Lower leg skin (tissue), 4 donors: ENCODE measurements around the gene DUSP15. TPM values are rescaled to one million over a fixed set of nuclear protein-coding genes. Genes with fewer than 3 reads are reported as not detected.
A peak's percentile ranks its signal among the peaks of the same experiment; 100 is the strongest.

Experiments
- DNase-seq, 2 donors: peaks; one replicate each; pipeline ENCODE4 v3.0.0-alpha.2; 2019; ENCODE audit warnings: low spot score in 2 of 2
- H3K4me3 ChIP-seq: fragments of 200-600 bp; sonication (generic); 2 replicates; pipeline ENCODE4 v1.5.1; 2017; ENCODE audit warnings: mild to moderate bottlenecking, low read depth; ENCODE audit not compliant: poor library complexity, severe bottlenecking
- POLR2A ChIP-seq, 2 donors: fragments of 450-650 bp; IDR thresholded peaks; one replicate each; pipeline ENCODE4 v1.6.1; 2016 to 2017; ENCODE audit warnings: antibody characterized with exemption in 2 of 2, mild to moderate bottlenecking in 1 of 2, moderate library complexity in 1 of 2
- WGBS, 2 donors: methylation state at CpG; one replicate each; pipeline ENCODE4 v1.1.5; 2018; 5-methylcytosine and 5-hydroxymethylcytosine counted together
- intact Hi-C: fragments of 100-400 bp; cut with DNase I; formaldehyde crosslinking; loops from one replicate; pipeline ENCODE4 v1.15.0; 2023; ENCODE audit warnings: low total_unique reads
- total RNA-seq, 4 donors: library from RNA; depleted of rRNA; stranded (reverse); fragments of >200 nt; gene quantifications; one replicate each; pipeline ENCODE4 v1.1.0, GENCODE V29; 2016
- TF ChIP-seq, protein P1 (sequence below), 3 donors: fragments of 450-650 bp; IDR thresholded peaks; one replicate each; pipeline ENCODE4 v1.5.1; 2016; ENCODE audit warnings: antibody characterized with exemption in 3 of 3, mild to moderate bottlenecking in 3 of 3, moderate library complexity in 2 of 3

Gene DUSP15
- total RNA-seq, 4 donors from 2014 or later: 1.5 TPM; not detected in 3

DNA sequence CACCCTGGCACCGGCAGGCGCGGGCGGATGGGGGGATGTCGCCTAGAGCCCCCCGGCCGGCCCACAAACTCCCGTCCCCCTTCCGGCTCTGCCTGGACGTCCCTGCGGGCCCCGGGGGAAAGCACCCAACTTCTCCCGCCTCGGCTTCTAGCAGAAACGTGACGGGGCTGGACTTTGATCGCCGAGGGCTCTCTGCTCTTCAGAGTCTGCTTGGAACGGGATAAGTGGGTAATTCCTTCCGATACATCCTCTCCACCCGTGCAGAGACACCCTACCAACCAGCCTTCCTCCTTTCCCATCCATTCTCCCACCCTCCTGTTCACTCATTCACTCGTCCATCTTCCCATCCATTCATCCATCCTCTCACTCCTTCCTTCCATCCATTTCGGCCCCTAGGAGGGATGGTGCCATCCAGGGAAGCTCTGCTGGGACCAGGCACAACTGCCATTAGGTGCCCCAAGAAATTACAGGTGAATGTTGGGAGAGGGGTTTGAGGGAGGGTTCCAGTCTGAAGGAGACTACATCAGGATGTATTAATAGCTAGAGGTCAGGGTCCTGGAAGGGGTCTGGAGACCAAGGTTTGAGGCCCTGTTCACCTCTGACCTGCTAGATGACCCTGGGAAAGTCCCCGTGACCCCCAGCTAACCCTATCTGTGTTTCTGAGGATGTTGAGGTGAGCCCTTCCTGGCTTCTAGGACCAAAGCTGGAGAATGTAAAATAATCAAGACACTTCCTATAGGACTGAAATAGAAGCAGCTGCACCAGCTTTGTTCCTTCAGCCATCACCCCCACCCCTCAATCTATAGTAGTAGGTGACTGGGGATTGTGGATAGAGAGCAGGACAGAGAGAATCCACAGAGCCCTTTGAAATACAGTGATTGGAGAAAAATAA, 645 bp upstream of the DUSP15 start:
- intact Hi-C loops: no loop called here
- 7 to 17% methylated on average over 14 to 24 of the region's 24 CpGs for WGBS, 2 donors
- DNase-seq: no peak
- TF ChIP-seq POLR2A (IDR thresholded peaks at IDR 0.05): no peak
- TF ChIP-seq, protein P1, sequence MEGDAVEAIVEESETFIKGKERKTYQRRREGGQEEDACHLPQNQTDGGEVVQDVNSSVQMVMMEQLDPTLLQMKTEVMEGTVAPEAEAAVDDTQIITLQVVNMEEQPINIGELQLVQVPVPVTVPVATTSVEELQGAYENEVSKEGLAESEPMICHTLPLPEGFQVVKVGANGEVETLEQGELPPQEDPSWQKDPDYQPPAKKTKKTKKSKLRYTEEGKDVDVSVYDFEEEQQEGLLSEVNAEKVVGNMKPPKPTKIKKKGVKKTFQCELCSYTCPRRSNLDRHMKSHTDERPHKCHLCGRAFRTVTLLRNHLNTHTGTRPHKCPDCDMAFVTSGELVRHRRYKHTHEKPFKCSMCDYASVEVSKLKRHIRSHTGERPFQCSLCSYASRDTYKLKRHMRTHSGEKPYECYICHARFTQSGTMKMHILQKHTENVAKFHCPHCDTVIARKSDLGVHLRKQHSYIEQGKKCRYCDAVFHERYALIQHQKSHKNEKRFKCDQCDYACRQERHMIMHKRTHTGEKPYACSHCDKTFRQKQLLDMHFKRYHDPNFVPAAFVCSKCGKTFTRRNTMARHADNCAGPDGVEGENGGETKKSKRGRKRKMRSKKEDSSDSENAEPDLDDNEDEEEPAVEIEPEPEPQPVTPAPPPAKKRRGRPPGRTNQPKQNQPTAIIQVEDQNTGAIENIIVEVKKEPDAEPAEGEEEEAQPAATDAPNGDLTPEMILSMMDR (IDR thresholded peaks at IDR 0.05): no peak
- peak overlapping the region; percentile 47 for H3K4me3 ChIP-seq

DNA sequence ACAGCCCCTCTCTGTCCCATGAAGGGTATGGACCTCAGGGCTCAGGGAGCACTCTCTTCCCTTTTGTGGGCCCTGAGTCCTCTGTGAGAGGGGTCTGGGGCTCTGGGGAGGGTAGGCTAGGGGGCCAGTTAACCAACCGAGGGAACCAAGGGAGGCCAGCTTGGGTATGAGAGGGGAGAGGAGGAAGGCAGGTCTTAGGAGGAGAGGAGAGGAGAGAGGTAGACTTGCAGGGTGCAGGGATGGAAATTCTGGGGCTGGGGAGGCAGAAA, 720 bp downstream of the DUSP15 start:
- DNase-seq: no peak
- no peak overlapping the region for H3K4me3 ChIP-seq
- TF ChIP-seq POLR2A (IDR thresholded peaks at IDR 0.05): no peak
- TF ChIP-seq, protein P1 (IDR thresholded peaks at IDR 0.05): no peak
- 19 to 21% methylated on average over 1 of the region's 1 CpG for WGBS, 2 donors
- intact Hi-C loops: no loop called here

DNA sequence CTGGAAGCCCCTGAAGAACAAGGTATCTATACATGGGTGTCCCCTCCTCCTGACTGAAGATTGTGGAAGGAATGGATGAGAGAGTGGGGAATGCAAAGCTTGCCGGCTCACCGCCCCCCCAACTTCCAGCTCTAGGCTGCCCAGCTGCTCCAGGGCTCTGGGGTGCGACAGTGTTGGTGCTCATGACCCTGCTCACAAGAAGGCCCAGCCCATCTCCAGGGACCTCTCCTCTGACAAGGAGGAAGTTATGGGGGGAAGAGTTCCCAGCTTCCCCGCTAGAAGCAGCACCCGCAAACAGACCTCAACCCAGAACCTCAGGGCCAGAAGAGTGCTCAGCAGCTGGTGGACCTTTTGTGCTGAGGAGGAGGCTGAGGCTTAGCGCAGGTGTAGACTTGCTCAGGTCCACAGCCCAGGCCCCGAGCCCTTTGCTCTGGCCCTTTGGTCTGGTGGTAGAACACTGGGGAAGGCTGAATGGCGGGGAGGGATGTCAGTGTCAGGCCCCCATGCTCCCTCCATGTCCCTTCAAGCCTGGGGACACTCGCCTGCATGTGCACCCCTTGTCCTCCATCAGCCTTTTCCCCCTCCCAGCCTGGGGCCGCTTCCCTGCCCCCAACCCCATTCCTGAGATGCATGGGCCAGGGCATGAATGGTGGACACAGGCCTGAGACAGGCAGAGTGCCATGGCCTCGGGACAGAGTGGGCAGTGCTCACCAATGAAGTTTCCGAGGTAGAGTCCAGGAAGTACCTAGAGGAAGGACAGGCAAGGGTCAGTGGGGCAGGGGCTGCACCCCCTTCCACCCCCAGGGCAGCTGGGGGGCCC, 1.3 kb downstream of the DUSP15 start:
- H3K4me3 ChIP-seq: no peak overlapping the region
- TF ChIP-seq, protein P1 (IDR thresholded peaks at IDR 0.05): no peak
- no peak for TF ChIP-seq POLR2A (IDR thresholded peaks at IDR 0.05)
- 72 to 75% methylated on average over 7 to 12 of the region's 12 CpGs for WGBS, 2 donors
- intact Hi-C loops: no loop called here
- DNase-seq: peak in 1 of 2 donors; percentile 78

DNA sequence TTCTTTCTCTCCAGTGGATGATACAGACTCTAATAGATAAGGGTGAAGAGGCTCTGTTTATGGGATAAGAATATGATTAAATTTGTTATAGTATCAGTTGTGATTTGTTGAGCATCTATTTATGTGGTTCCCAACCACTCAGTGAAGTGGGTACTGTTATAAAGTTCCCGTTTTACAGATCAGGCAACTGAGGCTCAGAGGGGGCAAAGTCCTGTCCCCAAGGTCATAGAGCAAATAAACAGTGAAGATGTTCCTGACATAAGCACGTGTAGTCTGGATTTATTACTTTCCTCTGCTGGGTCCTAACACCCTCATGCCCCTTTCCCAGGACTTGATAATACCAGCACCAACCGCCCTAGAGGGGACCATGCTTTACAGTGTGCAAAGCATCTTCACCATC, 4.1 kb downstream of the DUSP15 start:
- intact Hi-C loops: no loop called here
- H3K4me3 ChIP-seq: no peak overlapping the region
- no peak for TF ChIP-seq POLR2A (IDR thresholded peaks at IDR 0.05)
- TF ChIP-seq, protein P1 (IDR thresholded peaks at IDR 0.05): no peak
- WGBS, 2 donors: 77 to 78% methylated on average over 3 of the region's 3 CpGs
- no peak for DNase-seq

DNA sequence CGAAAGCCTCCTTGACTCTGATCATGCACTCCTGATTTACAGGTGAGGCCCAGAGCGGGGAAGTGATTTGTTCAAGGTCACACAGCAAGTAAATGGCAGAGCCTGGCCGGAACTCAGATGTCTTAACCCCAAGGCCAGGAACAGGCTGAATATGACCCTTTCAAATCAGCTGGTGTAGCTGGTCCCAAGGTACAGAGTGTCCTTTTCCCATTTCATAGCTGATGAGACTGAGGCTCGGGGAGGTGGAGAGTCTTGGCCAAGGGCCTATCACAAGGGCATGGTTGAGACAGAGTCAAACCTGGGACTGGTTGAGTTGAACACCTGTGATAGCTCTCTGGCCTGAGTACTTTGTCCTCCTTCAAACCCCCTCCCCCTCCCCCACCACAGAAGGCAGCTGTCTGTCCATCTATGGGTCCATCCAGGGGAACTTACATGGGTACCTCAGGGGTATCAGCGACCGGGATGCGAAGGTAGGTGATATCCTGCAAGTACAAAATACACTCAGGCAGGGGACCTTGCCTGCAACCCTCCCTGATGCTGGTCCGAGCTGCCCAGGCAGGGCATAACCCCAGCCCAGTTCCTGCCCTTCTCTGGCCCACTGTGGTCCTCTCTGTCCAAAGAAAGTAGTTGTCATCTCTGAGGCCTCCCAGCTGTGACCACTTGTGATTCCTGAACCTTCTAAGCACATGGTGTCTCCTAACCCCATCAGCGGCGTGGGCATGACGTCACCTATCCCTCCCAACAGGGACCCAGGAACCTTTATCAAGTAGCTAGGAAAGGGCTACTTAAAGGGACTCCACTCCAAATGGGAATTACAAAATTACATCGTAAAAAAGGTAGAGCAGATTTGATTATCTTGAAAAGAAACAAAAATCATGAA, 5.6 kb downstream of the DUSP15 start:
- 82 to 96% methylated on average over 12 of the region's 12 CpGs for WGBS, 2 donors
- no peak overlapping the region for H3K4me3 ChIP-seq
- intact Hi-C loops: no loop called here
- peak in 1 of 2 donors; percentile 50 for DNase-seq
- no peak for TF ChIP-seq POLR2A (IDR thresholded peaks at IDR 0.05)
- TF ChIP-seq, protein P1 (IDR thresholded peaks at IDR 0.05): no peak
